HG03575 (cell line): ENCODE measurements around the gene APBA2.
"Not testable (repeated sequence)": the region's sequence is repeated elsewhere in the genome, so short reads cannot be mapped to it uniquely, and the experiment has no call there.

ENCODE experiments used
- ATAC-seq: cut with Tn5 transposase; IDR thresholded peaks from one replicate; pipeline ENCODE4 v1.9.1; 2021; ENCODE audit not compliant: unreplicated experiment, insufficient number of reproducible peaks, low FRiP score; ENCODE audit errors: extremely low read depth

The APBA2 gene

GRCh38 chr15:29037997-29038705 is 152.4 kb downstream of the APBA2 start:
- no peak for ATAC-seq

- no peak for ATAC-seq
Measured at GRCh38 chr15:29039466-29040369, 153.9 kb downstream of the APBA2 start.

GRCh38 chr15:29040370-29040751 is 154.6 kb downstream of the APBA2 start:
- ATAC-seq, result no peak

- ATAC-seq, result no peak
Measured at GRCh38 chr15:29043736-29044502, 158.1 kb downstream of the APBA2 start.

GRCh38 chr15:29044503-29044901 is 158.7 kb downstream of the APBA2 start:
- no peak for ATAC-seq

- not testable (repeated sequence) for ATAC-seq
Measured at GRCh38 chr15:29045161-29045560, 159.4 kb downstream of the APBA2 start.

- no peak for ATAC-seq
Measured at GRCh38 chr15:29045717-29046116, 159.9 kb downstream of the APBA2 start.

- no peak for ATAC-seq
Measured at GRCh38 chr15:29046281-29046810, 160.6 kb downstream of the APBA2 start.

GRCh38 chr15:29046977-29047376 is 161.2 kb downstream of the APBA2 start:
- no peak for ATAC-seq

- no peak for ATAC-seq
Measured at GRCh38 chr15:29048011-29048410, 162.2 kb downstream of the APBA2 start.

- ATAC-seq, result no peak
Measured at GRCh38 chr15:29050870-29051269, 165.1 kb downstream of the APBA2 start.

GRCh38 chr15:29051422-29051821 is 165.6 kb downstream of the APBA2 start:
- ATAC-seq, result no peak

GRCh38 chr15:29053006-29053405 is 167.2 kb downstream of the APBA2 start:
- ATAC-seq, result no peak

- no peak for ATAC-seq
Measured at GRCh38 chr15:29053661-29054131, 167.9 kb downstream of the APBA2 start.

- no peak for ATAC-seq
Measured at GRCh38 chr15:29054171-29055045, 168.6 kb downstream of the APBA2 start.

GRCh38 chr15:29055876-29056275 is 170.1 kb downstream of the APBA2 start:
- ATAC-seq, result no peak

GRCh38 chr15:29056839-29057450 is 171.2 kb downstream of the APBA2 start:
- ATAC-seq, result no peak

- no peak for ATAC-seq
Measured at GRCh38 chr15:29057856-29058255, 172.1 kb downstream of the APBA2 start.
